Hippocampal formation (tissue), 2 donors: Measurements from ENCODE around the gene KRIT1.

ENCODE experiments used
- DNase-seq, 2 donors: peaks; one replicate each; lab custom pipeline; 2025; lab: John Stamatoyannopoulos, UW

The KRIT1 gene

GRCh38 chr7:92150450-92151017 is 95.2 kb downstream of the KRIT1 start:
- DNase-seq, result no peak

GRCh38 chr7:92149736-92150239 is 95.9 kb downstream of the KRIT1 start:
- DNase-seq, result no peak
